Transverse colon (tissue), 4 donors: ENCODE results near the gene GPC5.

Experiments used
- EP300 ChIP-seq: sonication (generic); formaldehyde crosslinking; IDR thresholded peaks from one replicate; pipeline ENCODE4 v1.6.1; 2017; ENCODE audit warnings: antibody characterized with exemption, low read depth
- POLR2A ChIP-seq: fragments of 450-650 bp; IDR thresholded peaks from one replicate; pipeline ENCODE4 v1.6.1; 2016; ENCODE audit warnings: antibody characterized with exemption, mild to moderate bottlenecking, moderate library complexity
- POLR2AphosphoS5 ChIP-seq, 3 donors: sonication (generic); formaldehyde crosslinking; IDR thresholded peaks; one replicate each; pipeline ENCODE4 v1.6.1; 2016; ENCODE audit warnings: antibody characterized with exemption in 3 of 3
- TF ChIP-seq, protein P1 (sequence below), 5 experiments: fragments of 200-600 bp in 3 of 5; fragments of 450-650 bp in 2 of 5; sonication (generic) in 3 of 5; IDR thresholded peaks; 1 replicate in 2 of 5; 2 replicates in 3 of 5; pipeline ENCODE4 v1.5.1; 2016 to 2017; ENCODE audit warnings: antibody characterized with exemption in 5 of 5, inconsistent platforms in 3 of 5, mild to moderate bottlenecking in 2 of 5, moderate library complexity in 1 of 5

DNA sequence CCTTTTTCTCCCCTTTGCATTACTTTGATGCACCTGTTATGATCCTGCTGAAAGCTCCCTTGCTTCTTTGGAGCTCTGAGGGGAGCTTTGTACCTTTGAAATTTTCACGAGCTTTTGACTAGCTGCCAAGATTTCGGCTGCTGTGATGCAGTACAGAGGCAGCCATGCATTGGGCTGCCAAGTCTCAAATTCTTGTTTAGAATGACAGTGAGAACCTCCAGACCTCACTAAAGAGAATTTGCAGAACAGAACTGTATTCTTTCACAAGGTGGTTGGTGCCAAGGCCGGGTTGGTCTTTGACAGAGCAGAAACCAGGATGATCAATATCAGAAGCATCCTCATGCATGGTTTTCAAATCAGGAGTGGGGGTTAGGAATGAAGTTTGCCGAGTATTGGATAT is 414.8 kb downstream of the GPC5 start:
- TF ChIP-seq, protein P1, sequence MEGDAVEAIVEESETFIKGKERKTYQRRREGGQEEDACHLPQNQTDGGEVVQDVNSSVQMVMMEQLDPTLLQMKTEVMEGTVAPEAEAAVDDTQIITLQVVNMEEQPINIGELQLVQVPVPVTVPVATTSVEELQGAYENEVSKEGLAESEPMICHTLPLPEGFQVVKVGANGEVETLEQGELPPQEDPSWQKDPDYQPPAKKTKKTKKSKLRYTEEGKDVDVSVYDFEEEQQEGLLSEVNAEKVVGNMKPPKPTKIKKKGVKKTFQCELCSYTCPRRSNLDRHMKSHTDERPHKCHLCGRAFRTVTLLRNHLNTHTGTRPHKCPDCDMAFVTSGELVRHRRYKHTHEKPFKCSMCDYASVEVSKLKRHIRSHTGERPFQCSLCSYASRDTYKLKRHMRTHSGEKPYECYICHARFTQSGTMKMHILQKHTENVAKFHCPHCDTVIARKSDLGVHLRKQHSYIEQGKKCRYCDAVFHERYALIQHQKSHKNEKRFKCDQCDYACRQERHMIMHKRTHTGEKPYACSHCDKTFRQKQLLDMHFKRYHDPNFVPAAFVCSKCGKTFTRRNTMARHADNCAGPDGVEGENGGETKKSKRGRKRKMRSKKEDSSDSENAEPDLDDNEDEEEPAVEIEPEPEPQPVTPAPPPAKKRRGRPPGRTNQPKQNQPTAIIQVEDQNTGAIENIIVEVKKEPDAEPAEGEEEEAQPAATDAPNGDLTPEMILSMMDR (IDR thresholded peaks at IDR 0.05) = no peak
- TF ChIP-seq POLR2A = no peak
- TF ChIP-seq POLR2AphosphoS5 (IDR thresholded peaks at IDR 0.05) = peak; percentile 67 to 96 (median 70)
- TF ChIP-seq EP300 = no peak
